ENCODE results near the gene TRIM49C. TPM values are rescaled to one million over a fixed set of nuclear protein-coding genes. Genes with fewer than 3 reads are reported as not detected.
"Not testable (repeated sequence)": the region's sequence is repeated elsewhere in the genome, so short reads cannot be mapped to it uniquely, and the experiment has no call there.

Gene TRIM49C, protein sequence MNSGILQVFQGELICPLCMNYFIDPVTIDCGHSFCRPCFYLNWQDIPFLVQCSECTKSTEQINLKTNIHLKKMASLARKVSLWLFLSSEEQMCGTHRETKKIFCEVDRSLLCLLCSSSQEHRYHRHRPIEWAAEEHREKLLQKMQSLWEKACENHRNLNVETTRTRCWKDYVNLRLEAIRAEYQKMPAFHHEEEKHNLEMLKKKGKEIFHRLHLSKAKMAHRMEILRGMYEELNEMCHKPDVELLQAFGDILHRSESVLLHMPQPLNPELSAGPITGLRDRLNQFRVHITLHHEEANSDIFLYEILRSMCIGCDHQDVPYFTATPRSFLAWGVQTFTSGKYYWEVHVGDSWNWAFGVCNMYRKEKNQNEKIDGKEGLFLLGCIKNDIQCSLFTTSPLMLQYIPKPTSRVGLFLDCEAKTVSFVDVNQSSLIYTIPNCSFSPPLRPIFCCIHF
- total RNA-seq = under 1 TPM in 1 of 2 donors, not detected in 1; 0.34 TPM

- DNase-seq (ENCODE audit: low spot score); intact Hi-C loops (cut with DNase I); H3K36me3 ChIP-seq; H3K27me3 ChIP-seq (replicated peaks; ENCODE audit: insufficient read depth); H3K4me3 ChIP-seq; H3K9me3 ChIP-seq; H3K27ac ChIP-seq; H3K4me1 ChIP-seq (replicated peaks): not testable (repeated sequence)
- 100% methylated on average over 1 of the region's 2 CpGs for WGBS
These were observed at the start of gene TRIM49C for GRCh38 chr11:90030806-90031205. Gene TRIM49C, plus strand, starts transcription at chr11:90031106. Its CDS starts 4,106 bp downstream, at chr11:90035212.

- intact Hi-C loops (cut with DNase I); H3K4me1 ChIP-seq (replicated peaks); H3K4me3 ChIP-seq; H3K9me3 ChIP-seq; H3K27me3 ChIP-seq (replicated peaks; ENCODE audit: insufficient read depth); DNase-seq (ENCODE audit: low spot score); H3K27ac ChIP-seq; H3K36me3 ChIP-seq: not testable (repeated sequence)
- WGBS = 88% methylated on average over 2 of the region's 3 CpGs
These were observed 6.7 kb upstream of the TRIM49C start for GRCh38 chr11:90024184-90024583.

DNA sequence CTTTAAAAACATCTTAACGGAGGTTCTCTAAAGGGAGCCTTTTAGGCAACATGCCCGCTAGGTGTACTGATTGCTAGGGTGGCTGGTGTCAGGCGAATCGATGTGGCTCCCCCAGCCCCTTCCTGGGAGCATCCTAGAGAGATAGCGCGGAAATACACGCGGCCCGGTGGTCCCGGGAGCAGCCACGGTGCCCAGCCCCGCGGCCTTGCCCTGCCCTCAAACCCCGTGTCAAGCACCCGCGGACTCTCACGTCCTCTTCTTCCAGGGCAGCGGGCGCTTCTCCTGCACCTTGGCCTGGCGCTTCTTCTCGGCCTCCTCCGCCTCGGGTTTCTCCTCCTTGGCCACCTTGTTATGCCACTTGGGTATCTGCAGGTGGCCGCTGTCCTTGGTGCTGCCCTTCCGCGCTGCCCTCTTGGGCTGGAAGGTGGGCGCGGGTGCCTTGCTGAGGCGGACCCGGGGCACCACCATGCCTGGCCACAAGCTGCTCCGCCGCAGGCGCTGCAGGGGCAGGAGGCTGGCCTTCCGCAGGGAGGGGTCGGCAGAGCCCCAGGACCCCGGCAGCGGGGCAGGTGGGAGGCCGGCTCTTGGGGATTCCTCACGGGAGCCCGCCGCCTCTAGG, 20.8 kb downstream of the TRIM49C start:
- DNase-seq (ENCODE audit: low spot score); H3K36me3 ChIP-seq; H3K27ac ChIP-seq; H3K27me3 ChIP-seq (replicated peaks; ENCODE audit: insufficient read depth); intact Hi-C loops (cut with DNase I); H3K4me1 ChIP-seq (replicated peaks); H3K4me3 ChIP-seq; H3K9me3 ChIP-seq: not testable (repeated sequence)
- 44% methylated on average over 13 of the region's 41 CpGs for WGBS

GRCh38 chr11:90052311-90052710, 21.4 kb downstream of the TRIM49C start:
- H3K27me3 ChIP-seq (replicated peaks; ENCODE audit: insufficient read depth); H3K4me1 ChIP-seq (replicated peaks); H3K36me3 ChIP-seq; H3K4me3 ChIP-seq; H3K27ac ChIP-seq; DNase-seq (ENCODE audit: low spot score); intact Hi-C loops (cut with DNase I); H3K9me3 ChIP-seq: not testable (repeated sequence)
- WGBS = 0% methylated on average over 12 of the region's 33 CpGs

DNA sequence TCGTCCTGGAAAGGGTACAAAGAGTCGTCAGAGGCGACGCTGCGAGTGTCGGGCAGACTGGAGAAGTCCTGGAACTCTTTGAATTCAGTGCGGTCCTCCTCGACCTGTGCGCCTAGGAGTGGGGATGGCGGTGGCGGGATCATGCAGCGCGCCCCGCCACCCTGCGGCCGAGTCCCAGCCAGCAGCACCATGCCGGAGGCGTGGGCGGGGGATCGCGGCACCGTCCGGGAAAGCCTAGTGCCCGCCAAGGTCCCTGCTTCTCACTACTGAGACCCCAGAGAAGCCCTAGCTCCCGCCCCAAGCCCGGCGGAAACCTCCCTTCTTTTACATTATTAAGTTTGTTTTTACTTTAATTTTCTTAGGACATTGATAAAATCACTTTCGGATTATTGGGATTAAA, 22.6 kb downstream of the TRIM49C start:
- H3K9me3 ChIP-seq; intact Hi-C loops (cut with DNase I); H3K4me3 ChIP-seq; H3K27me3 ChIP-seq (replicated peaks; ENCODE audit: insufficient read depth); H3K36me3 ChIP-seq; DNase-seq (ENCODE audit: low spot score); H3K27ac ChIP-seq; H3K4me1 ChIP-seq (replicated peaks): not testable (repeated sequence)
- 26% methylated on average over 12 of the region's 28 CpGs for WGBS

DNA sequence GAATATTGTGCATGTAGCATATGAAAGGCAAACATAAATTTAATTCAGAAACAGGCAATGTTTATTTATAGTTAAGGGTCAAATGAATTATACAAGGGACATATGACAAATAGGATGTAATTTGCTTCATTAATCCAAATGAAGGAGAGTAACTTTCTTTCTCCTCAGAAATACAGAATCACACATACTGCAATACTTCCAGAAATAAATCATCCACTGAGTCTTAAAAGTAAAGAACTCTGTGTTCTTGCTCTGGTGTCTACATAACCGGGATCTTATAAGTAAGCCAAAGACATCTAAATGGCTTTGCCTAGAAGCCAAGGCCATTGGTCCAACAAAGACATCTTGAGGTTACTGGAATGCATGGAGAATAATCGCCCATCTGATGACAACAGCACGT, 54.7 kb downstream of the TRIM49C start, which contains the start of gene UBTFL1:
TSS of gene UBTFL1 (plus strand) at position 301 of the 400 bp plus-strand sequence. CDS start at position 301, 0 bp downstream.
- WGBS = 60% methylated on average over 1 of the region's 3 CpGs
- H3K27me3 ChIP-seq (replicated peaks; ENCODE audit: insufficient read depth); intact Hi-C loops (cut with DNase I); H3K4me3 ChIP-seq; H3K27ac ChIP-seq; H3K4me1 ChIP-seq (replicated peaks); H3K36me3 ChIP-seq; DNase-seq (ENCODE audit: low spot score); H3K9me3 ChIP-seq: not testable (repeated sequence)

DNA sequence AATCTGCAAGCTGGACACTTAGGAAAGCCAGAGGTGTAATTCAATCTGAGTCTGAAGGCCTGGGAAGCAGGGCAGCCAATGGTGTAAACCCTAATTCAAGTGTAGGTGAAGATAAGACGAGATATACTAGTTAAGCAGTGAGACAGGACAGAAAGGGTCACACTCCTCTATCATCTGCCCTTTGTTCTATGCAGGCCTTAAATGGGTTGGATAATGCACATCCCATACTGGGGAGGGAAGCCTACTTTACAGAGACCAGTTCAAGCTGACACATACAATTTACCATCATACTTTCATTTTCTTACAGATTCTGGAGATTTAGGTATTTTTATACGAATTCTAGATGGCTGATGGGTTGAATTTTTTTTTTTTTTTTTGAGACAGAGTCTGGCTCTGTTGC, 57.8 kb downstream of the TRIM49C start:
- 67% methylated on average over 2 of the region's 2 CpGs for WGBS

More for the DNA sequence above, 57.8 kb downstream of the TRIM49C start:
- H3K4me3 ChIP-seq; H3K36me3 ChIP-seq; DNase-seq (ENCODE audit: low spot score); intact Hi-C loops (cut with DNase I); H3K27me3 ChIP-seq (replicated peaks; ENCODE audit: insufficient read depth); H3K4me1 ChIP-seq (replicated peaks); H3K27ac ChIP-seq; H3K9me3 ChIP-seq: not testable (repeated sequence)

Small RNA genes lying within 50 kb of the gene (small RNA-seq; reads per million reads assigned to genes)
- gene AP000827.1 = 0 reads per million in 2 donors

Other genes with a start within 250 kb of the TRIM49C start
- gene TRIM49, start 222.5 kb upstream of the TRIM49C start, total RNA-seq = 1 to 10 TPM in 1 of 2 donors, not detected in 1; 1.7 TPM
- not detected for gene TRIM64B, start 152.6 kb upstream of the TRIM49C start, total RNA-seq
- gene TRIM49D1, start 108.9 kb upstream of the TRIM49C start, total RNA-seq = not detected
- under 1 TPM in 1 of 2 donors, not detected in 1; 0.62 TPM for gene TRIM49D2, start 107.0 kb upstream of the TRIM49C start, total RNA-seq
- not detected for gene TRIM64, start 65.1 kb upstream of the TRIM49C start, total RNA-seq
- not detected for gene UBTFL1, start 54.8 kb downstream of the TRIM49C start, total RNA-seq
- 10 to 100 TPM in 1 of 2 donors, under 1 TPM in 1; 0.27 to 38.9 TPM for gene NAALAD2, start 103.6 kb downstream of the TRIM49C start, total RNA-seq
- 10 to 100 TPM; 32.0 to 45.8 TPM for gene CHORDC1, start 191.9 kb downstream of the TRIM49C start, total RNA-seq

Measured in prostate gland (tissue), 2 donors.